HG02981 (cell line): ENCODE results near the gene SLX4.

Experiments used
- ATAC-seq: cut with Tn5 transposase; IDR thresholded peaks from one replicate; pipeline ENCODE4 v1.9.1; 2021; ENCODE audit warnings: mild to moderate bottlenecking, moderate library complexity; ENCODE audit not compliant: unreplicated experiment

The SLX4 gene

DNA sequence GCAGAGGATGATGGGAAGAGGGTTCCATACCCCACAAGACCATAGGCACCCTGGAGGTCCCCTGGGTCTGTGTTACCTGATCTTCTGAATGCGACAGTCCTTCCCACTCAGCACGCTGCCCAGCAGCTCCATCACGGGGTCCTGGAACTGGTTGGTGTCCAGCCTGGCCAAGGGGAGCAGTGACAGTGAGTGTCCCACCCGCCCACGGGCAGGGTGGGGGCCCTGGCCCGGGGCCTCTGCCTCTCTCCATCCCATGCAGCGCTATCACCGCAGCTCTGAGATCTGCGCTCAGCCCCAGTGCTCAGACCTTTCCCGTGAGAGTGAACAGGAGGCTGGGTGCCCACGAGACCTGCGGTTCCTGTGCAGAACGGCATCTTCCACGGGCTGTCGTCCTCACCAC is 49.8 kb downstream of the SLX4 start:
- no peak for ATAC-seq

DNA sequence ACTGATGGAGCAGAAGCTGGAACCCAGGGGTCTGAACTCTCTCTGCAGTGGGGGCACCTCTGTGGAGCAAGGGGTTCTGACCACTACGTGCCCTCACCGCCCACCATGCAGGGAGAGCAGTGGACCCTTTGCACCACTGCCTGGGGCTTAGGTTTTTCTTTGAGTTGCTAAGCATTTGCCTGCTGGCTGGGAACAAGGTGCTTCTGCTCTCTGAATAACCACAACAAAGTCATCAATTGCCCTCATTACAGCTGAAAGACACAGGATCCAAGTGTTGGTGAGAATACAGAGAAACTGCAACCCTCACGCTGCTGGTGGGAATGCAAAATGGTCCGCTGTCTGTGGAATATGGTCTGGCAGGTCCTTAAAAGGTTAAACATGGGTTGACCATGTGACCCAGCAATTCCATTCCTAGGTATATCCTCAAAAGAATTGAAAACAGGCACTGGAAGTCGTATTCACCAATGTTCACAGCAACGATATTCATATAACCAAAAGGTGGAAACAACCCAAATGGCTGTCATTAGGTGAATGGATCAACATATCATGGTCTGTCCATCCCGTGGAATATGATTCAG is 57.0 kb downstream of the SLX4 start:
- no peak for ATAC-seq

DNA sequence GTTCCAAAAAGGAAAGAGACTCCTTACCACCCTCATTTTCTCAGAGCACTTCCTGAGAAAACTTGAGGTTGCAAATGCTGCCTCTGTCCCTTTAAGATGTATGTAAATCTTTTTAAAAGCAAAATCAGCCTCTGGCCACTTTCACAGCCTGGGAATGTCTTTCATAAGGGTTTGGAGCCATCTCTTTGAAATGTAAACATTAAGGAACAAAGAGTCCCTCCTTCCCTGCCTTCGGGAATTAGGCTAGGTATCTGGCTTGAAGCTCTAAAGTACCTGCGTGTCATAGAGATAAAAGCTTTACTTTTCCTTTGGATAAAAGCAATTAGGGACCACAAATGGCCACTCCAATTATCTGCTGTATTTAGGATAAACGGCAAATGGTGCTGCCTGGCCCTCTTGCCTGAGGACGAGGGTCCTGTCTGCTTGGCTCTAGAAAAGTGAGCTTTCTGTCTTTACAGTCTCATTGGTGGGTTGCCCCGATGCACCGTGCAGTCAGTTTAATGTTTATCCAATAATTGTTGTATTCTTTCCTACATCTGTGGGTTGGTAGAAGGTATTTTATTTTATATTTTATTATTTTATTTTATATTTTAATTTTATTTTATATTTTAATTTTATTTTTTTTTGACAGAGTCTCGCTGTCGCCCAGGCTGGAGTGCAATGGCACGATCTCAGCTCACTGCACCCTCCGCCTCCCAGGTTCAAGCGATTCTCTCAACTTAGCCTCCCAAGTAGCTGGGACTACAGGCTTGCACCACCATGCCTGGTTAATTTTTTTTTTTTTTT is 58.1 kb downstream of the SLX4 start:
- ATAC-seq: no peak

DNA sequence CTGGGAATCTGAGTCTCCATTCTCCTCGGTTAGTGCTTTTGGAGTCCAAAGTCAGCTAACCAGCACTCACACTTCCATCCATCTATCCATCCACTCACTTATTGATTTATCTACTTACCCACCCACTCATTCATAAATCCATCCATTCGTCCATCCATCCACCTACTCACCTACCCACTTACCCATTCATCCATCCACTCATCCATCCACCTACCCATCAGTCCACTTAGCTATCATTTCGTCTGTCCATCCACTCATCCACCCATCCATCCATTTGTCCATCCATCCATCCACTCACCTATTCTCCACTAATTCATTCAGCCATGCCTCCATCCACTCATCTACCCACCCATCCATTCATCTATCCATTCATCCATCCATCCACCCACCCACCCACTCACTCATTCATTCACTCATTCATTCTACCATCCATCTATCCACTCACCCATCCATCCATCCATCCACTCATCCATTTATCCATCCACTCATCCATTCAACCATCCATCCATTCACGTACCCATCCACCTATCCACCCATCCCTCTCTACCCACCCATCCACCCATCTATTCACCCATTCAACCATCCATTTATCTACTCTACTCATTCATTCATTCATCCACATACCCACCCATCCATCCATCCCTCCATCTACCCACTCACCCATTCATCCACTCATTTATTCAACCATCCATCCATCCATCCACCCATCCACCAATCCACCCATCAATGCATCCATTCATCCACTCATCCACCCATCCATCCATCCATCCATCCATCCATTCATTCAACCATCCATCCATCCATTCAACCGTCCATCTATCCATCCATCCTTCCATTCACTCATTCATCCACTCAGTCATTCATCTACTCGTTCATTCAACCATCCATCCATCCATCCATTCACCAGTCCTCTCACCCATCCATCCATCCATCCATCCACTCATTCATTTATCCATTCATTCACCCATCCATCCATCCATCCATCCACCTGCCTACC is 60.3 kb downstream of the SLX4 start:
- ATAC-seq: no peak

DNA sequence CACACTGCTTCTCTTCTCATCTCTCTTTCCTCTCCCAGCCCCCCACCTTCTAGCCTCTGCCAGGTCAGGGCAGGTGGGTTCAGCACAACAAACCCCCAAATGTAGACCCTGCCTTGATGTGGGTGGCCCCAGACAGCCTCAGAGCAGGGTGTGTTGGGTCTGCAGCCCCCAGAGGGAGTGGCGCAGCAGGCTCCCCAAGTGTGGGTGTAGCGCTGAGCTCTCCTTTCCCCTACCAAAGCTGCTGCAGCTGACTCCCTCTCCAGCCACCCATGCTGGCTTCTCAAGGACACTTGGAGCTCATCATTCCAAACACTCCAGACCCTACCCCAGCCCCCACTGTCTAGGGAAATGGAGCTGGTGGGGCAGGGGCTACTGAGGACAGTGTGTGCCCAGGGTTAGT is 61.5 kb downstream of the SLX4 start:
- ATAC-seq: no peak

DNA sequence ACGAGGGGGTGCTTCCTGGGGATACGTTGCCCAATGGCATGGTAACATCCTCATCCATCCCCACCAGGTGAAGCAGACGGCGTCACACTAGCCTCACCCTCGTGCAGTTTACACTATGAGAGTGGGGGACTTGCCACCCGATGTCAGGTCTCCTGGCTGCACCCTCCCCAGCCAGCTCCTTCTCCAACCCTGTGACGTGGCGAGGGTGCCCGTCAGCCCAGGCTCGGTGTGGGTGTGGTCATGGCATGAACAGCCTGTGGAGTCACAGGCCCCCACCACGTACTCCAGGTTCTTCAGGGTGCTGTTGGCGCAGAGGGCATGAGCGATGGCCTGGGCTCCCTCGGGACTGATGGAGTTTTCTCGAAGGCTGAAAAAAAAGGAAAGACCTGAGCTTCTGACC is 62.5 kb downstream of the SLX4 start:
- no peak for ATAC-seq

DNA sequence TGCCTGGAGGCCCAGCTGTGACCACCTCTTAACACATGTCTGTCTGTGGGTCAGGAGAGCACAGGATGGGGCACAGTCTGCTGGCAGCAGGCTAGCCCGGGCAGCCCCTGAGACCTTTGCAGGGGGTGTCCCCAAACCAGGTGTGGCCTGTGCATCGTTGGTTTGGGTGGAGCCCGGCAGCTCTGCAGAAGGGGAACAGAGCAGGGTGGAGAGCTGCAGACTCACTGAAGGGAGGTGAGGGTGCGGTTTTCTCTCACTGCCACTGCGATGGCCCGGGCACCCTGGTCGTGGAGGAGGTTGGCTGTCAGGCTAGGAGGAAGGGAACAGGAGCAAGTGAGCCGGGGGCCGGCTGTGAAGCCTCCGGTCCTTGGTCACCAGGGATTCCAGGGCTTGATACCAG is 63.0 kb downstream of the SLX4 start:
- no peak for ATAC-seq

DNA sequence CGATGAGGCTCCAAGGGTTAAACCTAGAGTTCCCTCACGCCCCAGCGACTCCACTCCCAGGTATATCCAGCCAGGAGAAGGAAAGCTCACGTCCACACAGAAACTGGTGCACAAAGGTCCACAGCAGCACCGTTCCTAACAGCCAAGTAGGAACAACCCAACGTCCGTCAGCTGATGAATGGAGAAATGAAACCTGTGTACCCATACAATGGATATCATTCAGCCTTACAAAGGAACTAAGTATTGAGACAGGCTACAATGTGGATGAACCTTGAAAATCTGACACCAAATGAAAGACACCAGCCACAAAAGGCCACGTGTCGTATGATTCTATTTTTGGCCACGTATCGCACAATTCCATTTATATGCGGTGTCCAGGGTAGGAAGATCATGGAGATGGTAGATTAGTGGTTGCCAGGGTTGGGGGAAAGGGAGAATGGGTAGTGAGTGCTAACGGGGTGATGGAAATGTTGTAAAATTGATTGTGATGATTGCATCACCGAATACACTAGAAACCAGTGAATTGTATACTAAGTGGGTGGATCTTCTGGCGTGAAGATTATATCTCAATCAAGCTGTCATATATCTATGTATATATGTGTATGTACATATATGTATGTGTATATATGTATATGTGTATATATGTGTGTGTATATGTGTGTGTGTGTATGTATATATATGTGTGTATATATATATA is 64.3 kb downstream of the SLX4 start:
- ATAC-seq: no peak

DNA sequence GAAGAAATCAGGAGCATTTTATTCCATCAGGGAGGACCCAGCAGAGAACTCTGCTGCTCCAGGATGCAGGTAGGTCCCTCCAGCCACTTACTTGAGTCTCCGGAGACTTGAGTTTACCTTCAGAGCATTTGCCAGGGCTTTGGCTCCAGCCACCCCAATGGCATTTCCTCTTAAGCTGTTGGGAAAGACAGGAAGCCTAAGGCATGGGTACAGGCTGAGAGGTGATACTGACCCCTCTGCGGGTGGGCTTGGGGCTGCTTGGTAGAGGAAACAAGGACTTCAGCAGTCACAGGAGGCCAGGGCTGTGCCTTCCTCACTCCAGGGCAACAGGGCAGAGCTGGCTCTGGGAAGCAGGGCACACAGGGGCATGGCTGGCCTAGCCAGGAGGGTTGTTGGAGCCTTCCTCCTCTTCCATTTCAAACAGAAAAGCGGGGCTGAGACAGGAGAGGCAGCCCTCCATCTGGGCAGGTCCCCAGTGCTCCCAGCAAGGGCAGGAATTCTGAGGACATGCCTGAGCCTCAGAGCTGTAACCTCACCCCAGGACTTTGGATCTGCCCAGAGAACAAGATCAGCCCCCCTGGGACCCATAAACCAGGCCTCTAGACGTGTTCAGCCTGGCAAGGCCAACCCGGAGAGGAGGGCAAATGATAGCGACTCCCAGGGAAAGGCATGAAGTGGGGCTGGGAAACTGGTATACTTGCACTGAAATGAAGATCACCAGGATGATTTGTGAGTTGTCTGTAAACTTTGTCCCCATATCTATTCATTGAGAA is 68.6 kb downstream of the SLX4 start:
- ATAC-seq: no peak

DNA sequence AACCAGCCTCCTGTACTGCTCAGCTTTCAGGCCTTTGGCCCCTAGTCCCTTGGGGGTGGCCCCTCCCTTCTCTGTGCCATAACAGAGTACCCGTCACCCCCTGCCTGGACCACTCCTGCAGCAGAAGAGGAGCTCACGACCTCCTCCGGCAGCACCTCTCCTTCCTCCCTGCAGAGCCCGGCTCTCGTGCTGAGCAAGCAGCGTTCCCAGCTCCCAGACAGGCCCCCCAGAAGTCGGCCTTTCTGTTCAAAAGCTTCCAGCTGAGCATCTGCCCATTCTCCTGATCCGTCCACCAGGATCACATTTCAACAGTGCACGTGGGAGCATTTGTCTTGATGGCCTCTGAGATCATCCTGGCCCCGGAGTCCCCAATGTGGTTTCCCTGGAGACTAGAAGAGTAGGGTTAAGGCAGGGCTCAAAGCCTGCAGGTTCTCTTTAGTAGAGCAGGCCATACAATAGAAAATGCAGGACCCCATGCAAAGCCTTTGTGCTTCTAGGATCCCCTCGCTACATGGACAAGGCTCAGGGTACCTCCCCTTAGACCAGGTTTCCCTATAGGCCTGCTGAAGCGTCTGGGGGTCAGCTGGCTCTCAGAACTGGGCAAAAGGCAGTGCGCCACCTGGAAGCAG is 69.8 kb downstream of the SLX4 start:
- ATAC-seq: no peak

DNA sequence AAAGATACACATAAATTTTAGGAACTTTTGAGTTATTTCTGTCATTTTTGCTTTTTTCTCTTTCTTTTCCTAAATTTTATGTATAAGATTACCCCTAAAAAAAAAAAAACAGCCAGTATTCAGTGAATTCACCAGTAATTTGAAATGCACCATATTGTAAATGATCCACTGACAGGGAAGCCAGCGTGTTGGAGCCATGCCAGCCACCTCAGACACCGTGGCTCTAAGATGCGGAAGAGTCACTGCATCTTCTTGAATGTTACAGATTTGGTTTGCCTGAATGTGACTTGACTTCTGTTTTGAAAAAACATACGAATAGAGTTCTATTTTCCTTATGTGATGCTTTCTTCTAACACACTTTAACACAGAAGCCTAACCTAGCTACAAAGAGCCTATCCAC is 73.2 kb downstream of the SLX4 start:
- ATAC-seq: no peak

DNA sequence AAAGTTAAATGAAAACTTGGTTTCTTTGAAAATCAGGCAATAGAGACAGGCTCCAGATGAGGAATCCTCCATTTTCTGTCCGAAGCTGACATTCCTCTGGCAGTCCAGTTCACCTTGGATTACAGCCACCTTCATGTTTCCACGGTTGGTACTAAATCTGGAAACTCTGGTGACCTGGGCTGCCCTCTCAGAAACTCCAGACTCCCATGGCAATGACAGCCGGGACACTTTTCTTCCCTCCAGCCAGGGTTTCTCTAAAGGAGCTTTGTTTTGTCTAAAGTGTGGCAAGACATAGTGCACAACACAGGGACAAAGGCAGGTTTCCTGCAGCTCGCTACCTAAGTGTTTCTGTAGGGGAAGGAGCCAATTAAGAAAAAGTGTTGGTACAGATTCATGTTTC is 74.6 kb downstream of the SLX4 start:
- ATAC-seq: no peak

DNA sequence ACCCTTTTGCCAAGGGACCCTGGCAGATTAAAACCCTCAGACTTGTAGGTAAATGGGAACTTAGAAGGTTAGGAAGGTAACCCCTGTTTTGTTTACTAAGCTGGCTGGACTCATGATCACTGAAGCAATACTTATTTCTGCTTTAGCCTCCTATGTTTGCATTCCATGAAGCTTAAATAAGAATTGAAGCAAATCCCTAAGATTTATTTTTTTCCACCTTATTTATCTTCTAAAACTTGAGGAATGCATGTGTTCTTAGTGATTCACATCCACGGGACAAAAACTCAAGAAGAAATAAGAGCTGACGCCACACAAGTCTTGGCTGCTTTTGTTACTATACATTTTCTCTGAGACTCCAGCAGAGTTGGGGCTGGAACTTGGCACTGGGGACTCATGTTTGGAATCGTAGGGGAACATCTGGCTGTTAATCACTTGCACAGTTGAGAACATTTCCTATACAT is 75.1 kb downstream of the SLX4 start:
- no peak for ATAC-seq

DNA sequence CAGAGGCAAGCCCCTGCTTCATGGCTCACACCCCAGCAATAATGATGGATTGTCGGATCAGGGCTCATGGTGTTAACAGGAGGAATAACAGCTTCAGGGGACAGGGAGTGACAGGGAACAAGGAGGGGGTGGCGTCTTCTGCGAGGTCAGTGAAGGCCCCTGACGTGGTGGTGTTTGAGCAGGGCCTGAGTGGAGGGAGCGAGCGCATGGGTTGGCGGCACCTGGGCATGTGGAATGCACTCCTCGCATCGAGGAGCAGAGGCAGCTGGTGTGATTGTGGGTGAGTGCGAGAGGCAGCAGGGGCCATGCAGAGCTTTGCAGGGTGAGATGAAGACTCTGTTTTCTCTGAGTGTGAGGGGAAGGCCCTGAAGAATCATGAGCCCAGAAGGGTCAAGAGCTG is 77.3 kb downstream of the SLX4 start:
- ATAC-seq: no peak

DNA sequence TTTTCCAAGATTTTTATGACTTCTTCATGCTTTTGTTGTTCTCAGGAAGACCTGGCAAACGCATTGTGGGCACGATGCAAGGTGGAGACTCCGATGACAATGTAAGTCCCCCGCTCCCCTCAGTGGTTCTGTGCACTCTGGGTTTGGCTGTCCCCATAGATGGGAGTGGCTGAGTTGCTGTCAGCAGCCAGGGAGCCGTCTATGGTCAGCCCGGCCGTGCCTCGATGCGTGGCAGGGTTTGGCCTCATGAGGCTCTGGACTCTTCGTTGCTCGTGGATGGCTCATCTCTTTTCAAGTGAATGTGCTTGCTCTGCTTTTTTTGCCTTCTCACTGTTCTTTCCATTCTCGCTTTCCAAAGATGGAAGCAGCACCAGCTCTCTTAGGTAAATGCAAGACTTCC is 78.7 kb downstream of the SLX4 start:
- ATAC-seq: no peak
